Lower leg skin (tissue), 4 donors: ENCODE data around the gene USP25. TPM values are rescaled to one million over a fixed set of nuclear protein-coding genes. Genes with fewer than 3 reads are reported as not detected.

Experiments
- DNase-seq, 2 donors: peaks; one replicate each; pipeline ENCODE4 v3.0.0-alpha.2; 2019; ENCODE audit warnings: low spot score in 2 of 2
- H3K4me3 ChIP-seq: fragments of 200-600 bp; sonication (generic); 2 replicates; pipeline ENCODE4 v1.5.1; 2017; ENCODE audit warnings: mild to moderate bottlenecking, low read depth; ENCODE audit not compliant: poor library complexity, severe bottlenecking
- POLR2A ChIP-seq, 2 donors: fragments of 450-650 bp; IDR thresholded peaks; one replicate each; pipeline ENCODE4 v1.6.1; 2016 to 2017; ENCODE audit warnings: antibody characterized with exemption in 2 of 2, mild to moderate bottlenecking in 1 of 2, moderate library complexity in 1 of 2
- WGBS, 2 donors: methylation state at CpG; one replicate each; pipeline ENCODE4 v1.1.5; 2018; 5-methylcytosine and 5-hydroxymethylcytosine counted together
- intact Hi-C: fragments of 100-400 bp; cut with DNase I; formaldehyde crosslinking; loops from one replicate; pipeline ENCODE4 v1.15.0; 2023; ENCODE audit warnings: low total_unique reads
- total RNA-seq, 4 donors: library from RNA; depleted of rRNA; stranded (reverse); fragments of >200 nt; gene quantifications; one replicate each; pipeline ENCODE4 v1.1.0, GENCODE V29; 2016
- TF ChIP-seq, protein P1 (sequence below), 3 donors: fragments of 450-650 bp; IDR thresholded peaks; one replicate each; pipeline ENCODE4 v1.5.1; 2016; ENCODE audit warnings: antibody characterized with exemption in 3 of 3, mild to moderate bottlenecking in 3 of 3, moderate library complexity in 2 of 3

USP25 gene
- total RNA-seq, 4 donors from 2014 or later: 20.4 to 37.4 (median 32.3) TPM

DNA sequence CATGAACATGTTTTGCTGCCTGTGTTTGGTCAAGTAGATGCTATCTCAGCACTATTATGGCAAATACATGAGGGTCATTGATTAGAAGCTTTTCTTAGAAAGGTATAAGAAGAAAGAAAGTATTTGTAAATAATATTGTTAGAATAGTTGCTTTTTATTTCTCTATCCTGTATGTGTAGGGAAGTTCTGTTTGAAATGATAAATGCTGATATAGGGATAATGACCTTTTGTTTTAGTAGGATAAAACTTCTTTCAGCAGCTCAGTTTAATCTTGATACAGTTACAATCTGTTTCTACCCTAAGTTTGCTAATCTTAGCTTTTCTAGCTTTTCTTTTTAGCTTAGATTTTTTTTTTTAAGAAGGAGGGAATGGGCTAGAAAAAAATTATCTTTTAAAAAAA is 63.3 kb downstream of the USP25 start:
- H3K4me3 ChIP-seq: no peak overlapping the region
- intact Hi-C loops: no loop called here

DNA sequence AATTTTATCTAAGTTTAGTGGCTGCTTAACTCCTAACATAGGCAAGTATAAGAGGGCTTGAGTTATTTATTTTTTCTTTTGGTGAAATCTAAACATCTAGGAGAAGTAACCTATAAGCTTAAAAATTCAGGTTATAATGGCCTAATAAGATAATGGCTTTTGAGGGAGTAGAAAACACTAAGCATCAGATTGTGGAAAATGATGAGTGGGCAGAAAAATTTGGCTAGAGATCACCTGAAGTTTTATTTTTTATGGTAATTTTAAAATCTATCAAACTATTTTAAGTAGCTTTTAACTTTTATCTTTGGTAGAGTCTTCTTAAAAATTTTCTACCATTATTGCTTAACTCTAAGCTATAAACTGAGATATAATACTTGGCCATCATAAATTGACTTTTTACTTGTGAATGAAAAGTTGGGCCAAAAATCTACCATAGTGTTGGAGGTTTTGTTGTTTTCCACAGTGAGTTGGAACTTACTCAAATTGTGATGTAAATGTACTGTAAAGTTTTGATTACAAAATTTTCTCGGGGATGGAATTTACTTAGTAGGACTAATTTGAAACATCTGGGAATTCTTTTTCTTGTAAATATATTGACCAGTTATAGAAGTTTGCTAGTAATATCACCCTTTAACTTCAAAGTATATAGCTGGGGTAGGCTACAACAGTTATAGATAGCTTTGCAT is 63.9 kb downstream of the USP25 start:
- WGBS, 2 donors: 50 to 60% methylated on average over 1 of the region's 1 CpG
- H3K4me3 ChIP-seq: no peak overlapping the region
- TF ChIP-seq, protein P1, sequence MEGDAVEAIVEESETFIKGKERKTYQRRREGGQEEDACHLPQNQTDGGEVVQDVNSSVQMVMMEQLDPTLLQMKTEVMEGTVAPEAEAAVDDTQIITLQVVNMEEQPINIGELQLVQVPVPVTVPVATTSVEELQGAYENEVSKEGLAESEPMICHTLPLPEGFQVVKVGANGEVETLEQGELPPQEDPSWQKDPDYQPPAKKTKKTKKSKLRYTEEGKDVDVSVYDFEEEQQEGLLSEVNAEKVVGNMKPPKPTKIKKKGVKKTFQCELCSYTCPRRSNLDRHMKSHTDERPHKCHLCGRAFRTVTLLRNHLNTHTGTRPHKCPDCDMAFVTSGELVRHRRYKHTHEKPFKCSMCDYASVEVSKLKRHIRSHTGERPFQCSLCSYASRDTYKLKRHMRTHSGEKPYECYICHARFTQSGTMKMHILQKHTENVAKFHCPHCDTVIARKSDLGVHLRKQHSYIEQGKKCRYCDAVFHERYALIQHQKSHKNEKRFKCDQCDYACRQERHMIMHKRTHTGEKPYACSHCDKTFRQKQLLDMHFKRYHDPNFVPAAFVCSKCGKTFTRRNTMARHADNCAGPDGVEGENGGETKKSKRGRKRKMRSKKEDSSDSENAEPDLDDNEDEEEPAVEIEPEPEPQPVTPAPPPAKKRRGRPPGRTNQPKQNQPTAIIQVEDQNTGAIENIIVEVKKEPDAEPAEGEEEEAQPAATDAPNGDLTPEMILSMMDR (IDR thresholded peaks at IDR 0.05): no peak
- TF ChIP-seq POLR2A (IDR thresholded peaks at IDR 0.05): no peak
- no peak for DNase-seq
- intact Hi-C loops: no loop called here

More for the DNA sequence above, 63.3 kb downstream of the USP25 start:
- DNase-seq: no peak
- TF ChIP-seq, protein P1 (IDR thresholded peaks at IDR 0.05): no peak
- no peak for TF ChIP-seq POLR2A (IDR thresholded peaks at IDR 0.05)

DNA sequence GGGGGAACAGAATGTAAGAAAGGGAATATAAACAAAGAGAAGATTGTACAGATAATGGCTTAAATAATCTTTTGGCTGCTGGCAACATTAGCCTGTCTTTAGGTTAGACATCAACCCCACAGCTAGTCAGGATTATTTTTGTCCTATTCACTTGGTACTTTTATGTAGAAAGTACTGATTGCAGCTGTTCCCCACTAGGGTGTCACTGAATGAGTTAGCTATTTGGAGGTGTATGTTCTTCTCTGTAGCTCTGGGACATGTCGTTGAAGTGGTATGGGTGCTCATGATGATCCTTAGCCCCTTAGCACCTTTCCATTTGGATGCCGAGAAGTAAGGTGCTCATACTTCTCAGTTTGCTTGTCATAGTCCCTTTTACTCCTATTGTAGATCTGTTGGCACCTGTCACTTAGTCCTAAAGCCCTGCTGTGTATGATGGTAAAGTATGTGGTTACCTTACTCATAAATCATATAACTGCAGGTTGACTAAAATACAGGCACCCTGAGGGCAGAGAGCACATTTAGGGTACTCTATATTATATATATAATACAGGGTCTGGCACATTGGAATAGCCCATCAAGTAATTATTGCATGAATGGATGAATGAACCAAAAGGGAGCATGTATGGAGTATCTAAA is 64.6 kb downstream of the USP25 start:
- WGBS, 2 donors: 98 to 100% methylated on average over 2 of the region's 2 CpGs
- DNase-seq: no peak
- intact Hi-C loops: no loop called here
- TF ChIP-seq, protein P1 (IDR thresholded peaks at IDR 0.05): no peak
- TF ChIP-seq POLR2A (IDR thresholded peaks at IDR 0.05): no peak
- no peak overlapping the region for H3K4me3 ChIP-seq

DNA sequence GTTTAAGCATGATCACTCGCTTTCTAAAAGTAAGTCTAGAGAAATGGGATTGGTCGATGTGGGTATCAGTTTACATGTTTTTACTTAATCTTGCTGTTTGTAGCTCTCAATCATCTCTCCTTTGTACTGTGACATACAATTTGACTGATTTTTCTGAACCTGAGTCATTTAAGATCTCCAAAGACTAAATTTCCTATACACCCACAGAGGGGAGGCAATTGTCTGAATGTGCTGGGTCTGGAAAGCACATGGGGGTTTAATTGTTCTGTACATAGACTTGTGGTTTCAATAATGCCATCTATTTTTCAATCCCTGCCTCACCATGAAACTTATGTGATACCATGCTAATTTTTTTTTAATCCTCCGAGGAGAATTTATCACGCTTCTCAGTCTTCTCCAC is 65.8 kb downstream of the USP25 start:
- no peak overlapping the region for H3K4me3 ChIP-seq
- 85 to 94% methylated on average over 4 of the region's 4 CpGs for WGBS, 2 donors
- TF ChIP-seq, protein P1 (IDR thresholded peaks at IDR 0.05): no peak
- TF ChIP-seq POLR2A (IDR thresholded peaks at IDR 0.05): no peak
- intact Hi-C loops: no loop called here
- DNase-seq: no peak

DNA sequence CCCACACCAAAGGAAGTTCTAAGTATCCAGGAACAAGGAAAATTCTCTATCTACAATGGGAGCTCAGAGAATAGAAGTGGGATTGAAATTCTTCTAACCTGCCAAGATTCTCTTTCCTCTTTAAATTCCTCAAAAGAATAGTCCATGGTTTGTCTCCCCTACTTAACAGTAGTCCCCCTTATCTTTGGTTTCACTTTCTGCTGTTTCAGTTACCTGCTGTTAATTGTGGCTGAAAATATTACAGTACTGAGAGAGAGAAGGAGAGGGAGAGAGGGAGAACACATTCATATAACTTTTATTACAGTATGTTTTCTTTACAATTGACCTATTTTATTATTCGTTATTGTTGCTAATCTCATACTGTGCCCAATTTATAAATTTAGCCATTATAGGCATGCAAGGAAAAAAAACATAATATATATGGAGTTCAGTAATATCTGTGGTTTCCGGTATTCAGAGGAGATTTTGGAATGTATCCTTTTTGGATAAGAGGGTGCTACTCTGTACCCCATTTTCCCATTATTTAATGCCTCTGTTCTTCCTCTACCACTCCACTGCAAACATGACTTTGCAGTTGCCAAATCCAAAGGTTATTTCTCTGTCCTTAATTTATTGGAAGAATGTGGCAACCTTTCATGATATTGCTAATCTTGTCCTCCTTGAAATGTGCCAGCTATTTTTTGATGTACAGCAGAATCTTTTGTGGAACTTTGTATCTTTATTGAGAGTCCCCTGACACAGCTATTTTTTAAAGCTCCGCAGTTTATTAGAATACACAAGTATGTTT is 68.0 kb downstream of the USP25 start:
- TF ChIP-seq, protein P1 (IDR thresholded peaks at IDR 0.05): no peak
- no peak for TF ChIP-seq POLR2A (IDR thresholded peaks at IDR 0.05)
- WGBS, 2 donors: 92 to 96% methylated on average over 3 of the region's 3 CpGs
- H3K4me3 ChIP-seq: no peak overlapping the region
- no peak for DNase-seq
- intact Hi-C loops: no loop called here
